Endothelial cell of umbilical vein (primary cell): Measurements from ENCODE around the gene SNN. TPM values are rescaled to one million over a fixed set of nuclear protein-coding genes. Genes with fewer than 3 reads are reported as not detected.

Source experiments
- BruUV-seq: library from RNA; stranded (reverse); fragments of 400-500 nt; replicated peaks from 2 replicates; lab custom pipeline; 2021; lab: Mats Ljungman, UMichigan
- CTCF ChIA-PET: fragments of 300-600, 350-600 bp; sonication (Branson Sonifier 250); formaldehyde crosslinking; loops from one replicate; lab custom pipeline; 2021; ENCODE audit warnings: antibody characterized with exemption, inconsistent platforms; lab: Charles Lee
- POLR2A ChIA-PET: fragments of 300-600, 350-600 bp; sonication (Branson Sonifier 250); formaldehyde crosslinking; loops from one replicate; lab custom pipeline; 2021; ENCODE audit warnings: antibody characterized with exemption, inconsistent platforms; lab: Charles Lee
- DNase-seq: peaks from one replicate; pipeline ENCODE4 v3.0.0-alpha.2; 2011; ENCODE audit warnings: low read depth, low spot score
- FAIRE-seq: peaks from 2 replicates; lab custom pipeline; 2011; peaks lifted over from hg19 to GRCh38; lab: Jason Lieb, UNC
- H2AFZ ChIP-seq: 2 replicates; pipeline ENCODE4 v1.6.0; 2012; ENCODE audit warnings: low read depth, low read length, control low read depth, inconsistent platforms
- H3K27ac ChIP-seq: 2 replicates; pipeline ENCODE4 v1.5.1; 2011; ENCODE audit warnings: low read depth, mild to moderate bottlenecking, control low read depth, low read length, moderate library complexity; ENCODE audit not compliant: insufficient read depth
- H3K27me3 ChIP-seq, 2 experiments: 2 replicates each; pipeline versions ENCODE4 v1.6.0 to v1.6.1; 2011; ENCODE audit warnings: low read length in 2 of 2, mixed read lengths in 1 of 2; ENCODE audit not compliant: control insufficient read depth in 2 of 2, insufficient read depth in 2 of 2
- H3K36me3 ChIP-seq, 2 experiments: 2 replicates in 1 of 2; 3 replicates in 1 of 2; pipeline ENCODE4 v1.5.1; 2011; ENCODE audit warnings: low read length in 2 of 2, mild to moderate bottlenecking in 1 of 2, moderate library complexity in 1 of 2; ENCODE audit not compliant: control insufficient read depth in 2 of 2, insufficient read depth in 2 of 2; ENCODE audit errors: extremely low read depth in 1 of 2
- H3K4me1 ChIP-seq: 3 replicates; pipeline ENCODE4 v1.5.1; 2011; ENCODE audit warnings: mild to moderate bottlenecking, low read length; ENCODE audit not compliant: control insufficient read depth, insufficient read depth; ENCODE audit errors: extremely low read depth
- H3K4me2 ChIP-seq: 2 replicates; pipeline ENCODE4 v1.6.1; 2011; ENCODE audit warnings: low read length, control low read depth, mixed read lengths; ENCODE audit not compliant: insufficient read depth
- H3K4me3 ChIP-seq, 3 experiments: fragments of 200-600 bp in 1 of 3; sonication (generic), shearing (Covaris generic) in 1 of 3; replicated peaks in 1 of 3; 2 replicates each; pipeline ENCODE4 v1.5.1; 2011 to 2016; ENCODE audit warnings: control low read depth in 3 of 3, low read length in 3 of 3, mild to moderate bottlenecking in 2 of 3, inconsistent platforms in 1 of 3, low read depth in 1 of 3, moderate library complexity in 1 of 3; ENCODE audit not compliant: insufficient read depth in 1 of 3
- H3K79me2 ChIP-seq: 2 replicates; pipeline ENCODE4 v1.6.0; 2012; ENCODE audit warnings: low read length, inconsistent platforms; ENCODE audit not compliant: control insufficient read depth, insufficient read depth
- H3K9ac ChIP-seq: replicated peaks from 2 replicates; pipeline ENCODE3; 2011; ENCODE audit warnings: low read length, control low read depth; ENCODE audit not compliant: insufficient read depth; ENCODE audit errors: extremely low read depth
- H3K9me1 ChIP-seq: replicated peaks from 3 replicates; pipeline ENCODE4 v1.6.0; 2011; ENCODE audit warnings: mild to moderate bottlenecking, low read length; ENCODE audit not compliant: control insufficient read depth, insufficient read depth; ENCODE audit errors: extremely low read depth
- H3K9me3 ChIP-seq: replicated peaks from 2 replicates; pipeline ENCODE4 v1.5.1; 2012; ENCODE audit warnings: low read length, inconsistent platforms; ENCODE audit not compliant: control insufficient read depth, insufficient read depth
- H4K20me1 ChIP-seq: replicated peaks from 2 replicates; pipeline ENCODE3; 2011; ENCODE audit warnings: mild to moderate bottlenecking, low read length; ENCODE audit not compliant: control insufficient read depth, insufficient read depth; ENCODE audit errors: extremely low read depth
- EZH2 ChIP-seq: IDR thresholded peaks from 2 replicates; pipeline ENCODE4 v1.6.1; 2012; ENCODE audit warnings: borderline replicate concordance, low read depth, mild to moderate bottlenecking, moderate library complexity, low read length, inconsistent platforms; ENCODE audit not compliant: severe bottlenecking
- FOS ChIP-seq: IDR thresholded peaks from 2 replicates; pipeline ENCODE4 v1.6.1; 2011; ENCODE audit warnings: mild to moderate bottlenecking, low read length, moderate library complexity, borderline replicate concordance; ENCODE audit not compliant: insufficient read depth
- GATA2 ChIP-seq: IDR thresholded peaks from 2 replicates; pipeline ENCODE4 v1.7.0; 2011; ENCODE audit warnings: low read depth, mild to moderate bottlenecking, moderate library complexity, mixed read lengths, low read length; ENCODE audit not compliant: insufficient read length, insufficient read depth
- JUN ChIP-seq: IDR thresholded peaks from 2 replicates; pipeline ENCODE4 v1.6.1; 2011; ENCODE audit warnings: borderline replicate concordance, low read depth; ENCODE audit not compliant: insufficient read length, insufficient read depth
- MAX ChIP-seq: IDR thresholded peaks from 2 replicates; pipeline ENCODE4 v1.6.1; 2011; ENCODE audit not compliant: insufficient read depth, insufficient read length
- MYC ChIP-seq: IDR thresholded peaks from one replicate; pipeline ENCODE4 v1.6.1; 2011; ENCODE audit warnings: mild to moderate bottlenecking, low read depth, low read length
- POLR2A ChIP-seq: IDR thresholded peaks from 2 replicates; pipeline ENCODE4 v1.6.1; 2012; ENCODE audit warnings: low read depth, mild to moderate bottlenecking, control low read depth, low read length
- POLR2AphosphoS5 ChIP-seq: IDR thresholded peaks from 2 replicates; pipeline ENCODE4 v1.6.1; 2012; ENCODE audit warnings: low read depth, mild to moderate bottlenecking, control low read depth, low read length, moderate library complexity; ENCODE audit not compliant: insufficient read depth
- dilution Hi-C: fragments of 300-500 bp; cut with MboI; formaldehyde crosslinking; loops from one replicate; pipeline ENCODE4 v1.15.0; 2019; ENCODE audit warnings: low sequenced_read_pairs; ENCODE audit not compliant: extremely low pct_ligation_motif_present
- intact Hi-C: fragments of 100-400 bp; cut with micrococcal nuclease; formaldehyde crosslinking; loops from one replicate; pipeline ENCODE4 v1.10.0; 2022
- polyA plus RNA-seq, 4 experiments: library from polyadenylated mRNA; depleted of rRNA in 3 of 4; stranded (reverse) in 3 of 4; unstranded in 1 of 4; fragments of >200 nt; gene quantifications; 2 replicates each; pipeline versions ENCODE4 v1.2.1 to v1.2.3, GENCODE V29; 2011 to 2012; ENCODE audit warnings: missing spikeins in 1 of 4
- total RNA-seq: library from RNA; stranded (reverse); gene quantifications from 2 replicates; pipeline ENCODE4 v1.2.3, GENCODE V29; 2021
- TF ChIP-seq, protein P1 (sequence below), 2 donors: IDR thresholded peaks; 1 replicate in 1 of 2; 2 replicates in 1 of 2; pipeline ENCODE4 v1.5.1; 2011; ENCODE audit warnings: low read length in 2 of 2, mild to moderate bottlenecking in 2 of 2, moderate library complexity in 2 of 2, control low read depth in 1 of 2, inconsistent platforms in 1 of 2, low read depth in 1 of 2; ENCODE audit not compliant: insufficient read depth in 1 of 2; ENCODE audit errors: extremely low read depth in 1 of 2

SNN gene
- total and polyA plus RNA-seq, 2 donors (not counting 3 experiments of a cell fraction or from before 2014, with no cell fraction given), result 17.7 to 24.1 TPM

DNA sequence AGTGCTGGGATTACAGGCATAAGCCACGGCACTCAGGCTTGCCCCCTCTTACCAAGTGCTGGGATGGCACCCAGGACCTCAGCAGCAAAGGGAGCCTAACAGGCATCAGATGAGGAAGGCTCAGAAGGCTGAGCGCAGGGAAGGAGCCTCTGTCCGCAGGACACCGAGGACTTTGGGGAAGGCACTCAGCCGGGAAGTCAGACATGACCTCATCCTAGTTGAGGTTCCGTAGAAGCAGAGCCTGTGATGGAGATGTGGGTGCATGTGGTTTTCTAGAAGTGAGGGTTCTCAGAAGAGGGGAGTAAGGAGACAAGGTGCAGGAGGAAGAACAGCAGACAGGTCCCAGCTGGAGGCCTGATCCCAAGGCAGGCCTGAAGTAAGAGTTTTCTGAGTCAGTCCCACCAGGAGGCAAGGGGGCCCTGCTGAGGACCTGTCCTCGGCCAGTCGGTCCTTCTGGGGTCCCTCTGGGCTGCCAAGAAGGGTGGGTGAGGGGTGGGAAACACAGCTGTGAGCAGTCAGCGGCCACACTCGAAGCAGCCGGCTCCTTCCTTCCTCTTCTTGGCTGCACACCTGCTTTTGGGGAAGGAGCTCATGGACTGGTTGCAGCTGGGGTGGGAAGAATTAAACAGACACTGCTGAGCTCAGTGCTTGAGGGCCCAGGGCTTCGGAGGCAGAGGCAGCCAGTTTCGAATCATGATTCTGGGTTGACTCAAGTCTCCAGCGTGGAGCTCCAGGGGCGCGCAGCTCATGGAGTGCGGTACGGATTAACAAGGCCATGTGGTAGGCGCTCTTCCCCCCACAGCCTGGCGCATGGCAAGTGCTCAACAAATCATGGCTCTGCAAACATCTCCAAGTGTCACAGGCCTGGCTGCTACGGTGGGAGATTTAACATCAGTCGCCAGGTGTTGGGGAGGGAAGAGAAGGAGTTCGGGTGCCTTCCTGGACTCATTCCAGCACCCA is 38.9 kb upstream of the SNN start:
- intact Hi-C loops, result no loop called here
- CTCF ChIA-PET, result interaction anchor here (0.7 to 1.3 kb wide), 4 partner anchors 11 to 222 kb away, joined by 3 to 7 read pairs (median 4); partner anchors contain the start of gene LITAF

More for the DNA sequence above, 38.9 kb upstream of the SNN start:
- Histone ChIP-seq H2AFZ (no peak overlapping the region), H3K27ac (no peak overlapping the region), H3K9ac (no peak overlapping the region), H3K79me2 (no peaks in the 10 kb centered on the region), H3K4me1 (no peaks in the 10 kb centered on the region), H3K27me3 (no peaks in the 10 kb centered on the region), H3K4me2 (no peak overlapping the region), H3K4me3 (no peak overlapping the region), H3K9me3 (no peaks in the 10 kb centered on the region), H3K9me1 (no peaks in the 10 kb centered on the region), H3K36me3 (no peaks in the 10 kb centered on the region), H4K20me1 (no peaks in the 10 kb centered on the region)
- POLR2A ChIA-PET, result interaction anchor here (0.6 to 0.7 kb wide), 2 partner anchors 31 to 105 kb away, joined by 4 to 9 read pairs; no protein-coding TSS in a partner anchor
- dilution Hi-C loops, result no loop called here
- no TSS peak for BruUV-seq
- DNase-seq (no peak), FAIRE-seq (no peak)
- TF ChIP-seq MAX (no peak), EZH2 (no peak), FOS (no peak), POLR2AphosphoS5 (no peak), POLR2A (no peak), GATA2 (no peak), JUN (no peak), MYC (no peak)
- TF ChIP-seq, protein P1, sequence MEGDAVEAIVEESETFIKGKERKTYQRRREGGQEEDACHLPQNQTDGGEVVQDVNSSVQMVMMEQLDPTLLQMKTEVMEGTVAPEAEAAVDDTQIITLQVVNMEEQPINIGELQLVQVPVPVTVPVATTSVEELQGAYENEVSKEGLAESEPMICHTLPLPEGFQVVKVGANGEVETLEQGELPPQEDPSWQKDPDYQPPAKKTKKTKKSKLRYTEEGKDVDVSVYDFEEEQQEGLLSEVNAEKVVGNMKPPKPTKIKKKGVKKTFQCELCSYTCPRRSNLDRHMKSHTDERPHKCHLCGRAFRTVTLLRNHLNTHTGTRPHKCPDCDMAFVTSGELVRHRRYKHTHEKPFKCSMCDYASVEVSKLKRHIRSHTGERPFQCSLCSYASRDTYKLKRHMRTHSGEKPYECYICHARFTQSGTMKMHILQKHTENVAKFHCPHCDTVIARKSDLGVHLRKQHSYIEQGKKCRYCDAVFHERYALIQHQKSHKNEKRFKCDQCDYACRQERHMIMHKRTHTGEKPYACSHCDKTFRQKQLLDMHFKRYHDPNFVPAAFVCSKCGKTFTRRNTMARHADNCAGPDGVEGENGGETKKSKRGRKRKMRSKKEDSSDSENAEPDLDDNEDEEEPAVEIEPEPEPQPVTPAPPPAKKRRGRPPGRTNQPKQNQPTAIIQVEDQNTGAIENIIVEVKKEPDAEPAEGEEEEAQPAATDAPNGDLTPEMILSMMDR (IDR thresholded peaks at IDR 0.05; ENCODE audit: extremely low read depth in 1 of 2, insufficient read depth in 1 of 2, low read depth in 1 of 2, low read length in 2 of 2), result no peak
